Suppressor macrophage (primary cell): ENCODE data around the gene PHF12.

Experiments used
- DNase-seq, 4 experiments: peaks; one replicate each; pipeline ENCODE4 v3.0.0-alpha.2; 2020 to 2022

PHF12 gene

DNA sequence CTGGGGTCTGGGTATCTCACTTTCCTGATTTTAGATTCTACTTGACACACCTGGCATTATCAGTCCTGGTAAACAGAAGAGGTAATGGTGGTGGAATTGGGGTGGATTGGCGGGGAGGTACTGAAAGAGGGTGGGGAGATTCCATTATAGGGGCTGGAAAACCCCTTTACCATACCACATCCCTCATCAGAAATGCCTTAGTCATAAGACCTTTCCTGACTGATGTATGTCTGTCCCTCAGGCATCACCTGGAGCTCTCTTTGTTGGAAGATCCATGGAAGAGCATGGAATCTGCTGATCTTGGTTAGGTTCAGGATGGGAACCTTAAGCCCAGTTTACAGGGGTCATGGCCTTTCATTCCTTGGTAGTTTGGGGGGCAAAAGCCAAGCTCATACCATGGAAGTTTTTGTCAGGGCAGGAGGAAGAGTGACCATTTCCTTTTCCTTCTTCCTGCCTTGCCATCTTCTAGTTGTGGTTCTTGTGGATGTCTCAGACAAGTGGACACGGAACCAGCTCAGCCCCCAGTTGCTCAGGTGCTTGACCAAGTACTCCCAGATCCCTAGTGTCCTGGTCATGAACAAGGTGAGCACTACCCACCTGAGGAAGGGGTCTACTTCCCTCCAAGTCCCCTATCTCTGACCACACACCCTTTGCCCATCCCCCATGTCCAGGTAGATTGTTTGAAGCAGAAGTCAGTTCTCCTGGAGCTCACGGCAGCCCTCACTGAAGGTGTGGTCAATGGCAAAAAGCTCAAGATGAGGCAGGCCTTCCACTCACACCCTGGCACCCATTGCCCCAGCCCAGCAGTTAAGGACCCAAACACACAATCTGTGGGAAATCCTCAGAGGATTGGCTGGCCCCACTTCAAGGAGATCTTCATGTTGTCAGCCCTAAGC, 93.2 kb downstream of the PHF12 start:
- no peak for DNase-seq

DNA sequence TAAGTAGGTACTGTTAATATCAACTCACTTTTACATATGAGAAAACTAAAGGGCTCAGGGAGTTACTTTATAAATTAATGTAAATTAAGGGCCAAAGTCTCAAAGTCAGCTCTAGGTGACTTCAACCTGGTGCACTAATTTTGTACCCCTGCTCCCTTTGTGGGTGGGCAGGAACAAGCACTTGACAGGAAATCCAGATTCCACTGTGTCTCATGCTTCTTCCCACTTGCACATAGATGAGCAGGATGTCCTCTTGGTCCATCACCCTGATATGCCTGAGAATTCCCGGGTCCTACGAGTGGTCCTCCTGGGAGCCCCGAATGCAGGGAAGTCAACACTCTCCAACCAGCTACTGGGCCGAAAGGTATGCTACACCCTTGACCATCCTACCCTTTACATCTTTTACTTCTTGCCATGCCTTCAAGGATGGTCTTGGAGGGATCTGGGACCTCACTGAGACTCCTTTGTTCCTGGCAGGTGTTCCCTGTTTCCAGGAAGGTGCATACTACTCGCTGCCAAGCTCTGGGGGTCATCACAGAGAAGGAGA, 95.2 kb downstream of the PHF12 start:
- no peak for DNase-seq

DNA sequence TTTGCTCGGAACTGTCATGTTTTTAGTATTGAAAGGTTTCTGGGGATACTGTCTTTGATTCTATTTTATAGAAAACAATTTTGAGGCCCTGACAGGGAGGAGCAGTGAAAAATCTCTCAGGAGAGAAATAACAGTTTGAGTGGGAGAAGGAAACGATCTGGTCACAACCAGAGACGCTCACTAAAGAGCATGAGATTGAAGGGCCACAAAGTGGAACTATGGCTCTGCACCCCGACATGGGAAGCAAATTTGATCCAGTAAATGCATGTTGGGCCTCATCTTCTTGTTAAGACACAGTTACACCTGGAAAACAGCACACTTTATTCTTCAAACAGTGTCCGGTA, 96.0 kb downstream of the PHF12 start:
- no peak for DNase-seq
